GM18873 (cell line): ENCODE data around the gene PSRC1.

Experiments used
- ATAC-seq: cut with Tn5 transposase; IDR thresholded peaks from one replicate; pipeline ENCODE4 v1.9.1; 2021; ENCODE audit warnings: mild to moderate bottlenecking, moderate library complexity, moderate number of reproducible peaks; ENCODE audit not compliant: unreplicated experiment, low FRiP score

Gene PSRC1

GRCh38 chr1:109261006-109261405 is 21.9 kb downstream of the PSRC1 start:
- ATAC-seq = no peak

GRCh38 chr1:109259674-109260557 is 23.0 kb downstream of the PSRC1 start:
- ATAC-seq = no peak

GRCh38 chr1:109258481-109259466 is 24.2 kb downstream of the PSRC1 start:
- no peak for ATAC-seq

GRCh38 chr1:109257682-109258421 is 25.1 kb downstream of the PSRC1 start:
- no peak for ATAC-seq

- ATAC-seq = no peak
These were observed 25.8 kb downstream of the PSRC1 start for GRCh38 chr1:109256971-109257681.

- ATAC-seq = no peak
These were observed 26.9 kb downstream of the PSRC1 start for GRCh38 chr1:109256085-109256484.

- no peak for ATAC-seq
These were observed 27.3 kb downstream of the PSRC1 start for GRCh38 chr1:109255678-109256077.

- ATAC-seq = no peak
These were observed 27.8 kb downstream of the PSRC1 start for GRCh38 chr1:109255097-109255651.

GRCh38 chr1:109254621-109255096 is 28.3 kb downstream of the PSRC1 start:
- no peak for ATAC-seq

- no peak for ATAC-seq
These were observed 28.9 kb downstream of the PSRC1 start for GRCh38 chr1:109253803-109254620.

GRCh38 chr1:109252893-109253802 is 29.8 kb downstream of the PSRC1 start:
- no peak for ATAC-seq

GRCh38 chr1:109252167-109252892 is 30.6 kb downstream of the PSRC1 start:
- ATAC-seq = no peak

- no peak for ATAC-seq
These were observed 31.4 kb downstream of the PSRC1 start for GRCh38 chr1:109251277-109252166.

GRCh38 chr1:109250454-109251276 is 32.3 kb downstream of the PSRC1 start:
- no peak for ATAC-seq
